Tibial nerve (tissue), 4 donors: Measurements from ENCODE around the gene OR51E2. TPM values are rescaled to one million over a fixed set of nuclear protein-coding genes. Genes with fewer than 3 reads are reported as not detected.
"Not testable (repeated sequence)": the region's sequence is repeated elsewhere in the genome, so short reads cannot be mapped to it uniquely, and the experiment has no call there.

Source experiments
- DNase-seq, 2 donors: peaks; one replicate each; pipeline ENCODE4 v3.0.0-alpha.2; 2019; ENCODE audit warnings: low spot score in 2 of 2
- H3K27ac ChIP-seq, 4 donors: fragments of 200-600 bp; sonication (generic) in 3 of 4; one replicate each; pipeline ENCODE4 v1.5.1; 2017 to 2019; ENCODE audit warnings: mild to moderate bottlenecking in 1 of 4
- H3K27me3 ChIP-seq, 2 donors: fragments of 200-600 bp; sonication (generic) in 1 of 2; one replicate each; pipeline versions ENCODE4 v1.5.1 to v1.6.0; 2017 to 2019
- H3K36me3 ChIP-seq, 3 donors: fragments of 200-600 bp; sonication (generic); one replicate each; pipeline ENCODE4 v1.5.1; 2018 to 2019
- H3K4me1 ChIP-seq, 4 donors: fragments of 200-600 bp; sonication (generic) in 3 of 4; one replicate each; pipeline ENCODE4 v1.5.1; 2017 to 2019
- H3K4me3 ChIP-seq, 4 donors: fragments of 200-600 bp; sonication (generic) in 3 of 4; one replicate each; pipeline ENCODE4 v1.5.1; 2017 to 2019; ENCODE audit warnings: mild to moderate bottlenecking in 1 of 4, moderate library complexity in 1 of 4
- H3K9me3 ChIP-seq, 4 donors: fragments of 200-600 bp; sonication (generic) in 3 of 4; one replicate each; pipeline ENCODE4 v1.5.1; 2017 to 2019
- CTCF ChIP-seq, 5 experiments: fragments of 200-600 bp in 3 of 5; fragments of 450-650 bp in 2 of 5; sonication (generic) in 3 of 5; IDR thresholded peaks; one replicate each; pipeline ENCODE4 v1.5.1; 2016 to 2019; ENCODE audit warnings: antibody characterized with exemption in 5 of 5, mild to moderate bottlenecking in 3 of 5, moderate library complexity in 2 of 5
- EP300 ChIP-seq, 2 donors: sonication (generic); formaldehyde crosslinking; IDR thresholded peaks; one replicate each; pipeline ENCODE4 v1.6.1; 2017; ENCODE audit warnings: antibody characterized with exemption in 2 of 2, mild to moderate bottlenecking in 1 of 2
- POLR2A ChIP-seq, 2 donors: fragments of 450-650 bp; IDR thresholded peaks; one replicate each; pipeline ENCODE4 v1.6.1; 2017; ENCODE audit warnings: antibody characterized with exemption in 2 of 2, mild to moderate bottlenecking in 2 of 2, moderate library complexity in 2 of 2
- WGBS, 2 donors: methylation state at CpG; one replicate each; pipeline ENCODE4 v1.1.5; 2018; 5-methylcytosine and 5-hydroxymethylcytosine counted together
- total RNA-seq, 4 donors: library from RNA; depleted of rRNA; stranded (reverse); fragments of >200 nt; gene quantifications; one replicate each; pipeline ENCODE4 v1.1.0, GENCODE V29; 2016

Gene OR51E2
- total RNA-seq, result under 1 TPM in 2 of 4 donors, not detected in 2; 0.20 to 0.42 TPM

- DNase-seq, result no peak
- no peak within 1 kb of the TSS for H3K4me3 ChIP-seq
Measured at GRCh38 chr11:4697585-4697984, at the start of gene OR51E2. OR51E2 (minus strand) TSS chr11:4697853; CDS start chr11:4682711, 15,142 bp downstream.

GRCh38 chr11:4740735-4741134 lies 43.1 kb upstream of the OR51E2 start:
- H3K4me3 ChIP-seq, result no peak overlapping the region
- no peak for TF ChIP-seq EP300 (IDR thresholded peaks at IDR 0.05)
- TF ChIP-seq CTCF (IDR thresholded peaks at IDR 0.05), result no peak
- TF ChIP-seq POLR2A (IDR thresholded peaks at IDR 0.05), result no peak
- no peak overlapping the region for H3K27ac ChIP-seq
- WGBS, 2 donors, result 79 to 85% methylated on average over 2 of the region's 2 CpGs
- H3K9me3 ChIP-seq, result no peaks in the 10 kb centered on the region
- no peaks in the 10 kb centered on the region for H3K36me3 ChIP-seq
- H3K27me3 ChIP-seq, result no peaks in the 10 kb centered on the region
- no peak for DNase-seq
- H3K4me1 ChIP-seq, result no peaks in the 10 kb centered on the region

More at GRCh38 chr11:4697585-4697984, at the start of gene OR51E2:
- peaks cover 0 to 3% (median 0%) of the 10 kb centered on the region in 4 donors for H3K4me1 ChIP-seq
- WGBS, 2 donors, result 37 to 50% methylated on average over 3 of the region's 3 CpGs
- TF ChIP-seq CTCF (IDR thresholded peaks at IDR 0.05) (no peak), EP300 (IDR thresholded peaks at IDR 0.05) (no peak), POLR2A (IDR thresholded peaks at IDR 0.05) (no peak)
- no peak within 1 kb of the TSS for H3K27ac ChIP-seq
- H3K9me3 ChIP-seq, result no peaks in the 10 kb centered on the region
- H3K36me3 ChIP-seq, result no peaks in the 10 kb centered on the region
- H3K27me3 ChIP-seq, result no peaks in the 10 kb centered on the region

GRCh38 chr11:4727171-4727570 lies 29.5 kb upstream of the OR51E2 start:
- Histone ChIP-seq H3K36me3 (no peaks in the 10 kb centered on the region), H3K4me3 (no peak overlapping the region), H3K27me3 (no peaks in the 10 kb centered on the region), H3K27ac (no peak overlapping the region), H3K9me3 (no peaks in the 10 kb centered on the region), H3K4me1 (no peaks in the 10 kb centered on the region)
- no peak for DNase-seq
- TF ChIP-seq POLR2A (IDR thresholded peaks at IDR 0.05) (no peak), CTCF (IDR thresholded peaks at IDR 0.05) (no peak), EP300 (IDR thresholded peaks at IDR 0.05) (no peak)
- 86 to 91% methylated on average over 2 of the region's 2 CpGs for WGBS, 2 donors

- not testable (repeated sequence) for DNase-seq, H3K27ac ChIP-seq, H3K4me3 ChIP-seq, H3K9me3 ChIP-seq, H3K36me3 ChIP-seq, H3K4me1 ChIP-seq, H3K27me3 ChIP-seq
- 91 to 92% methylated on average over 29 of the region's 33 CpGs for WGBS, 2 donors
Measured at GRCh38 chr11:4722616-4723534, 25.2 kb upstream of the OR51E2 start.

DNA sequence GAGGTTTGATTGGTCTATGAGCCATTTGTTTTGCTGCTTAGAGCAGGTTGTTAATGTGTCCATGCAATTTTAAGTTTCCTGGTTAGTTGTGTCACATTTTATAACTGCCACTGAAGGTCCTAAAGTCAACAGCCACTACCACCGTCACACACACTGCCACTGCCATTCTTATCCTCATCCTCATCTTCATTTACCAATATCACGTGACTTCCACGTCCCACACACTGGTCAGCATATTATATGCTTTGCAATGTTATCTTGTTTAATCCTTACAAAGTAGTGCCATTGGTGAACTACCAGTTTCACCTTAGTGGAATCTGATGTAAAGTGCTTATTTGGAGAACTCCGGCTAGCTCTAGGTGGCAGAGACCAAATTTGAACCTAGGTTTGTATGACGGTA lies 16.6 kb upstream of the OR51E2 start:
- Histone ChIP-seq H3K9me3 (no peaks in the 10 kb centered on the region), H3K27ac (no peak overlapping the region), H3K4me1 (no peaks in the 10 kb centered on the region), H3K4me3 (no peak overlapping the region), H3K27me3 (no peaks in the 10 kb centered on the region), H3K36me3 (no peaks in the 10 kb centered on the region)
- DNase-seq, result no peak
- 77 to 83% methylated on average over 5 of the region's 5 CpGs for WGBS, 2 donors
- no peak for TF ChIP-seq POLR2A (IDR thresholded peaks at IDR 0.05)
- no peak for TF ChIP-seq CTCF (IDR thresholded peaks at IDR 0.05)
- TF ChIP-seq EP300 (IDR thresholded peaks at IDR 0.05), result no peak
